HG03039 (cell line): ENCODE data around the gene TMEM128.
"Not testable (repeated sequence)": the region's sequence is repeated elsewhere in the genome, so short reads cannot be mapped to it uniquely, and the experiment has no call there.

Source experiments
- ATAC-seq: cut with Tn5 transposase; IDR thresholded peaks from one replicate; pipeline ENCODE4 v1.9.1; 2021; ENCODE audit warnings: mild to moderate bottlenecking, moderate library complexity; ENCODE audit not compliant: unreplicated experiment

The TMEM128 gene

GRCh38 chr4:4202510-4202909 lies 45.5 kb downstream of the TMEM128 start:
- no peak for ATAC-seq

DNA sequence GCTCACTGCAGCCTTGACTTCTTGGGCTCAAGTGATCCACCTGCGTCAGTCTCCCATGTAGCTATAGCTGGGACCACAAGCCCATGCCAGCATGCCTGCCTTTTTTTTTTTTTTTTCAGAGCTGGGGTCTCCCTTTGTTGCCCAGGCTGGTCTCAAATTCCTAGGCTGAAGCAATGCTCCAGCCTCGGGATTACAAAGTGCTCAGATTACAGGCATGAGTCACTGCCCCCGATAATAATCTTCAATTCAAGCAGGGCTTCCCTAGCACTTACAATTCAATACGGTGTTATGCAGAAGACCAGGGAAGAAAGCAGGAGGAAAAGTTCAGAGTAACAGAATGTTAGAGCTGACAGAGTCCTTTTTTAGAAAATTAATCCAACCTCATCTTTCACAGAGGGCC lies 47.4 kb downstream of the TMEM128 start:
- ATAC-seq: no peak

GRCh38 chr4:4195354-4195753 lies 52.7 kb downstream of the TMEM128 start:
- no peak for ATAC-seq

- not testable (repeated sequence) for ATAC-seq
These were observed 59.5 kb downstream of the TMEM128 start for GRCh38 chr4:4188557-4188956.
